ENCODE data around the gene DPP6. TPM values are rescaled to one million over a fixed set of nuclear protein-coding genes. Genes with fewer than 3 reads are reported as not detected.
A peak's percentile ranks its signal among the peaks of the same experiment; 100 is the strongest.

The DPP6 gene
- total and polyA plus RNA-seq, 9 of the 15 experiments (the other 6 are each of a cell fraction or from before 2014, with no cell fraction given) = not detected

DNA sequence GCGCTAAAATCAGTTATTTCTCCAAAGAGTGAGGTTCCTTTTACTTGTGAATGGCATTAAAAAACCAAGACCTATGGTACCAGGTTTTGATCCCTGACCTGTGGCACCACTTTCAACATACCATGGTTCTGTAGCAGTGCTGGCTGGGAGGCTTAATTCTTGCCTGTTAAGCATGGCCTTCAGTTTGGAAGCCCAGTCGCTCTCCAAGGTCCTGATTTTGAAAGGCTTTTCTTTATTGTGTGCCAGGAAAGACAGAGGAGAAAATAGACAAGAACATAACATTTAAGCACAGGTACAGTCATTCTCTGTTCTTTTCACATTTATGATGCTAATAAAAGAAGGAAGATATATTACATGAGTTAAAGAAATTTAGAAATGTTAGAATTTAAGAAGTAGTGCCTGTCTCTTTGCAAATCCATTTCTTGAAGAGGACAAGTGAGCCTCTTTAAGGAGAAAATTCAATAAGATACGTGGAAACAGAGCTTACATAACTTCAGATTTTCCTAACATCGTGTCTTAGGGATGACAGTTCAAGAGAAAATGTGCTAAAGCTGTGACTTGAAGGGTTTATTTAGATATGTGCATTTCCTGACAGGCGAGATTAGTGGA lies 357.6 kb downstream of the DPP6 start (continued):
- TF ChIP-seq TEAD2 (tag; IDR thresholded peaks at IDR 0.05) = no peak
- TF ChIP-seq MIER1 (IDR thresholded peaks at IDR 0.05; ENCODE audit: low read depth) = peak; percentile 91

DNA sequence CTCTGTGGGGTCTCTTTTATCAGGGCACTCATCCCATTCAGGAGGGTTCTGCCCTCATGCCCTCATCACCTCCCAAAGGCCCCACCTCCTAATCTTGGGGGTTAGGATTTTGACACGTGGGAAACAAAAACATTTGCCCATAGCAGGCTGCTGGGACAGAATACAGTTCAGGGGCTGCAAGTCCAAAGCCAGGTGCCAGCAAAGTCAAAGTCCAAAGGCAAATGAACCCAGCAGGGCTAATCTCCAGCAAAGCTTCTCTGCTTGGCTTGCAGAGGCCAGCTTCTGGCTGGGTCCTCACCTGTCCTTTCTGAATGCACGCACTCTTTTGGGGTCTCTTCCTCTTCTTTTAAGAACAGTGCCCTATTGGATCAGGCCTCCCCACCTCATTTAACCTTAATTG lies 359.9 kb downstream of the DPP6 start:
- DNase-seq (ENCODE audit: extremely low read depth in 1 of 4, low spot score in 3 of 4) (no peak), ATAC-seq (no peak), FAIRE-seq (no peak)
- no peak overlapping the region for H2AFZ ChIP-seq (ENCODE audit: low read depth, low read length)
- no TSS peak for BruUV-seq (replicated peaks)
- H3K27me3 ChIP-seq (ENCODE audit: control insufficient read depth in 2 of 2, insufficient read depth in 2 of 2, low read length in 2 of 2) = no peaks in the 10 kb centered on the region; a peak in 1 of 5 replicates
- H4K20me1 ChIP-seq (replicated peaks; ENCODE audit: control insufficient read depth, insufficient read depth, low read length) = no peaks in the 10 kb centered on the region
- no peaks in the 10 kb centered on the region for H3K36me3 ChIP-seq (ENCODE audit: control insufficient read depth, insufficient read depth, low read length)
- H3K9me3 ChIP-seq (replicated peaks; ENCODE audit: control insufficient read depth, insufficient read depth, low read depth, low read length) = no peaks in the 10 kb centered on the region
- no peaks in the 10 kb centered on the region for H3K9me1 ChIP-seq (ENCODE audit: control insufficient read depth, insufficient read depth, low read length)
- no peak overlapping the region for H3K9ac ChIP-seq (ENCODE audit: insufficient read depth in 1 of 2, low read depth in 2 of 2, low read length in 2 of 2)
- no peak overlapping the region for H3K4me2 ChIP-seq (ENCODE audit: insufficient read depth, low read length)
- no peaks in the 10 kb centered on the region for H3K79me2 ChIP-seq (ENCODE audit: control insufficient read depth, insufficient read depth, low read length)
- intact Hi-C loops (cut with micrococcal nuclease) = no loop called here
- WGBS (ENCODE audit: insufficient coverage, low coverage, missing lambda C conversion rate) = 6% methylated on average over 2 of the region's 2 CpGs
- ChIA-PET CTCF (ENCODE audit: low intra/inter-chr PET ratio) (no interaction called here), POLR2A (interaction anchor here (0.7 to 1.0 kb wide), 2 partner anchors 8 to 69 kb away, joined by 3 read pairs; no protein-coding TSS in a partner anchor)
- in situ Hi-C loops (cut with MboI) = no loop called here
- no peaks in the 10 kb centered on the region for H3K4me1 ChIP-seq (replicated peaks in 1 of 2; ENCODE audit: control insufficient read depth in 2 of 2, insufficient read depth in 2 of 2, low read length in 2 of 2)
- no peak overlapping the region for H3K27ac ChIP-seq (ENCODE audit: extremely low read depth, low read depth, low read length)
- H3K4me3 ChIP-seq = no peak overlapping the region
- TF ChIP-seq ZNF780A (CRISPR knock-in tag; IDR thresholded peaks at IDR 0.05) (no peak), THRAP3 (IDR thresholded peaks at IDR 0.05; ENCODE audit: borderline replicate concordance) (no peak), PCBP2 (IDR thresholded peaks at IDR 0.05; ENCODE audit: low read depth, low read length, poor library complexity, severe bottlenecking) (no peak), NFXL1 (CRISPR knock-in tag; IDR thresholded peaks at IDR 0.05) (no peak), ZNF12 (CRISPR knock-in tag; IDR thresholded peaks at IDR 0.05) (no peak), ATF7 (IDR thresholded peaks at IDR 0.05) (no peak), NUFIP1 (IDR thresholded peaks at IDR 0.05; ENCODE audit: partially characterized antibody) (no peak), EZH2 (IDR thresholded peaks at IDR 0.05; ENCODE audit: borderline replicate concordance, low read depth, low read length) (no peak), CBFB (CRISPR knock-in tag; IDR thresholded peaks at IDR 0.05) (no peak), MBD2 (IDR thresholded peaks at IDR 0.05; ENCODE audit: borderline replicate concordance, low read depth) (no peak), BMI1 (IDR thresholded peaks at IDR 0.05; ENCODE audit: low read length) (no peak), TAF1 (IDR thresholded peaks at IDR 0.05; ENCODE audit: control insufficient read depth, extremely low read depth, insufficient read depth, low read length, severe bottlenecking) (no peak), CCAR2 (IDR thresholded peaks at IDR 0.05; ENCODE audit: low read depth, low read length) (no peak), DDX20 (tag; IDR thresholded peaks at IDR 0.05; ENCODE audit: low read depth) (no peak)
- TF ChIP-seq, protein P1, sequence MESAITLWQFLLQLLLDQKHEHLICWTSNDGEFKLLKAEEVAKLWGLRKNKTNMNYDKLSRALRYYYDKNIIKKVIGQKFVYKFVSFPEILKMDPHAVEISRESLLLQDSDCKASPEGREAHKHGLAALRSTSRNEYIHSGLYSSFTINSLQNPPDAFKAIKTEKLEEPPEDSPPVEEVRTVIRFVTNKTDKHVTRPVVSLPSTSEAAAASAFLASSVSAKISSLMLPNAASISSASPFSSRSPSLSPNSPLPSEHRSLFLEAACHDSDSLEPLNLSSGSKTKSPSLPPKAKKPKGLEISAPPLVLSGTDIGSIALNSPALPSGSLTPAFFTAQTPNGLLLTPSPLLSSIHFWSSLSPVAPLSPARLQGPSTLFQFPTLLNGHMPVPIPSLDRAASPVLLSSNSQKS (CRISPR knock-in tag; IDR thresholded peaks at IDR 0.05) = no peak
- TF ChIP-seq, protein P2, sequence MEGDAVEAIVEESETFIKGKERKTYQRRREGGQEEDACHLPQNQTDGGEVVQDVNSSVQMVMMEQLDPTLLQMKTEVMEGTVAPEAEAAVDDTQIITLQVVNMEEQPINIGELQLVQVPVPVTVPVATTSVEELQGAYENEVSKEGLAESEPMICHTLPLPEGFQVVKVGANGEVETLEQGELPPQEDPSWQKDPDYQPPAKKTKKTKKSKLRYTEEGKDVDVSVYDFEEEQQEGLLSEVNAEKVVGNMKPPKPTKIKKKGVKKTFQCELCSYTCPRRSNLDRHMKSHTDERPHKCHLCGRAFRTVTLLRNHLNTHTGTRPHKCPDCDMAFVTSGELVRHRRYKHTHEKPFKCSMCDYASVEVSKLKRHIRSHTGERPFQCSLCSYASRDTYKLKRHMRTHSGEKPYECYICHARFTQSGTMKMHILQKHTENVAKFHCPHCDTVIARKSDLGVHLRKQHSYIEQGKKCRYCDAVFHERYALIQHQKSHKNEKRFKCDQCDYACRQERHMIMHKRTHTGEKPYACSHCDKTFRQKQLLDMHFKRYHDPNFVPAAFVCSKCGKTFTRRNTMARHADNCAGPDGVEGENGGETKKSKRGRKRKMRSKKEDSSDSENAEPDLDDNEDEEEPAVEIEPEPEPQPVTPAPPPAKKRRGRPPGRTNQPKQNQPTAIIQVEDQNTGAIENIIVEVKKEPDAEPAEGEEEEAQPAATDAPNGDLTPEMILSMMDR (IDR thresholded peaks at IDR 0.05 in 2 of 3, conservative IDR thresholded peaks at IDR 0.05 in 1 of 3; ENCODE audit: insufficient read depth in 2 of 3, low read depth in 1 of 3, low read length in 3 of 3) = no peak
- TF ChIP-seq, protein P3, sequence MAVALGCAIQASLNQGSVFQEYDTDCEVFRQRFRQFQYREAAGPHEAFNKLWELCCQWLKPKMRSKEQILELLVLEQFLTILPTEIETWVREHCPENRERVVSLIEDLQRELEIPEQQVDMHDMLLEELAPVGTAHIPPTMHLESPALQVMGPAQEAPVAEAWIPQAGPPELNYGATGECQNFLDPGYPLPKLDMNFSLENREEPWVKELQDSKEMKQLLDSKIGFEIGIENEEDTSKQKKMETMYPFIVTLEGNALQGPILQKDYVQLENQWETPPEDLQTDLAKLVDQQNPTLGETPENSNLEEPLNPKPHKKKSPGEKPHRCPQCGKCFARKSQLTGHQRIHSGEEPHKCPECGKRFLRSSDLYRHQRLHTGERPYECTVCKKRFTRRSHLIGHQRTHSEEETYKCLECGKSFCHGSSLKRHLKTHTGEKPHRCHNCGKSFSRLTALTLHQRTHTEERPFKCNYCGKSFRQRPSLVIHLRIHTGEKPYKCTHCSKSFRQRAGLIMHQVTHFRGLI (CRISPR knock-in tag; IDR thresholded peaks at IDR 0.05) = no peak
